HepG2 (cell line): ENCODE measurements around the gene SRC. TPM values are rescaled to one million over a fixed set of nuclear protein-coding genes. Genes with fewer than 3 reads are reported as not detected.
A peak's percentile ranks its signal among the peaks of the same experiment; 100 is the strongest.

Experiments used
- ATF7 ChIP-seq, 2 experiments: fragments of 450-650 bp in 1 of 2; sonication (generic) in 1 of 2; formaldehyde crosslinking in 1 of 2; IDR thresholded peaks; 2 replicates each; pipeline versions ENCODE4 v1.4.0 to v1.6.1; 2016 to 2020; ENCODE audit warnings: antibody characterized with exemption in 1 of 2, mild to moderate bottlenecking in 1 of 2, missing genetic modification reagents in 1 of 2
- ATM ChIP-seq: fragments of 450-650 bp; IDR thresholded peaks from 2 replicates; pipeline ENCODE4 v1.7.1; 2017; ENCODE audit warnings: mild to moderate bottlenecking, borderline replicate concordance
- CAMTA2 ChIP-seq: sonication (generic); formaldehyde crosslinking; IDR thresholded peaks from 2 replicates; pipeline ENCODE4 v1.4.0; 2020; ENCODE audit warnings: mild to moderate bottlenecking, missing genetic modification reagents, borderline replicate concordance
- FOXK2 ChIP-seq: fragments of 450-650 bp; IDR thresholded peaks from 2 replicates; pipeline ENCODE4 v1.6.1; 2016
- HIVEP1 ChIP-seq: sonication (generic); formaldehyde crosslinking; IDR thresholded peaks from 2 replicates; pipeline ENCODE4 v1.4.0; 2020; ENCODE audit warnings: mild to moderate bottlenecking, missing genetic modification reagents
- HNF4A ChIP-seq: sonication (generic); formaldehyde crosslinking; IDR thresholded peaks from 2 replicates; pipeline ENCODE4 v1.4.0; 2020; ENCODE audit warnings: missing genetic modification reagents
- JDP2 ChIP-seq: sonication (generic); formaldehyde crosslinking; IDR thresholded peaks from 2 replicates; pipeline ENCODE4 v1.8.1; 2022; ENCODE audit warnings: missing genetic modification reagents, borderline replicate concordance
- KDM5B ChIP-seq: sonication (generic); formaldehyde crosslinking; IDR thresholded peaks from 2 replicates; pipeline ENCODE4 v1.4.0; 2020; ENCODE audit warnings: missing genetic modification reagents, mild to moderate bottlenecking, borderline replicate concordance
- MAFK ChIP-seq, 2 experiments: IDR thresholded peaks in 1 of 2; conservative IDR thresholded peaks in 1 of 2; 2 replicates each; pipeline ENCODE4 v1.6.1; 2011; ENCODE audit warnings: improper control_type of control experiment in 2 of 2, low read length in 2 of 2
- MTF2 ChIP-seq: sonication (generic); formaldehyde crosslinking; IDR thresholded peaks from 2 replicates; pipeline ENCODE4 v1.5.0; 2020; ENCODE audit warnings: missing genetic modification reagents, borderline replicate concordance
- NFIB ChIP-seq: sonication (generic); formaldehyde crosslinking; IDR thresholded peaks from 2 replicates; pipeline ENCODE4 v1.9.0; 2021; ENCODE audit warnings: missing genetic modification reagents, mild to moderate bottlenecking, borderline replicate concordance
- NFYB ChIP-seq: sonication (generic); formaldehyde crosslinking; IDR thresholded peaks from 2 replicates; pipeline ENCODE4 v1.4.0; 2020; ENCODE audit warnings: missing genetic modification reagents
- NR2F1 ChIP-seq, 2 experiments: fragments of 450-650 bp in 1 of 2; formaldehyde crosslinking in 1 of 2; IDR thresholded peaks; 2 replicates each; pipeline versions ENCODE4 v1.5.0 to v1.6.1; 2016 to 2020; ENCODE audit warnings: mild to moderate bottlenecking in 1 of 2, missing compliant biosample characterization in 1 of 2, missing genetic modification reagents in 1 of 2, moderate library complexity in 1 of 2
- POGZ ChIP-seq: sonication (generic); formaldehyde crosslinking; IDR thresholded peaks from 2 replicates; pipeline ENCODE4 v1.4.0; 2020; ENCODE audit warnings: mild to moderate bottlenecking, missing genetic modification reagents
- RFX1 ChIP-seq: fragments of 450-650 bp; IDR thresholded peaks from 2 replicates; pipeline ENCODE4 v1.6.1; 2017
- ZKSCAN5 ChIP-seq: sonication (generic); formaldehyde crosslinking; IDR thresholded peaks from 2 replicates; pipeline ENCODE4 v1.5.1; 2020; ENCODE audit warnings: mild to moderate bottlenecking, missing genetic modification reagents
- ZNF10 ChIP-seq: sonication (generic); formaldehyde crosslinking; IDR thresholded peaks from 2 replicates; pipeline ENCODE4 v1.4.0; 2020; ENCODE audit warnings: mild to moderate bottlenecking, low read depth, missing genetic modification reagents, borderline replicate concordance
- ZNF510 ChIP-seq: sonication (generic); formaldehyde crosslinking; IDR thresholded peaks from 2 replicates; pipeline ENCODE4 v1.4.0; 2020; ENCODE audit warnings: low read depth, mild to moderate bottlenecking, missing genetic modification reagents
- ZNF547 ChIP-seq: sonication (generic); formaldehyde crosslinking; IDR thresholded peaks from 2 replicates; pipeline ENCODE4 v1.5.1; 2020; ENCODE audit warnings: mild to moderate bottlenecking, missing genetic modification reagents
- ZSCAN25 ChIP-seq: sonication (generic); formaldehyde crosslinking; IDR thresholded peaks from 2 replicates; pipeline ENCODE4 v1.8.0; 2022; ENCODE audit warnings: mild to moderate bottlenecking, missing genetic modification reagents
- polyA plus RNA-seq, 8 experiments: library from polyadenylated mRNA; depleted of rRNA in 3 of 8; stranded (reverse) in 7 of 8; unstranded in 1 of 8; fragments of >200 nt; fragmentation: Illumina TruSeq in 4 of 8; extraction: Trizol in 4 of 8; gene quantifications; 2 replicates each; pipeline versions ENCODE4 v1.2.1 to v1.2.3, GENCODE V29; 2011 to 2016; ENCODE audit warnings: low read depth in 4 of 8, missing spikeins in 1 of 8, mixed read lengths in 1 of 8; ENCODE audit not compliant: insufficient read depth in 1 of 8
- total RNA-seq, 5 experiments: library from RNA; depleted of rRNA; stranded (reverse); fragments of >200 nt; fragmentation: Illumina TruSeq; extraction: Trizol; gene quantifications; 2 replicates each; pipeline ENCODE4 v1.2.3, GENCODE V29; 2016; ENCODE audit warnings: low read depth in 1 of 5
- TF ChIP-seq, protein P1 (sequence below): sonication (generic); formaldehyde crosslinking; IDR thresholded peaks from 2 replicates; pipeline ENCODE4 v1.4.0; 2020; ENCODE audit warnings: missing genetic modification reagents
- TF ChIP-seq, protein P2 (sequence below): sonication (generic); formaldehyde crosslinking; IDR thresholded peaks from 2 replicates; pipeline ENCODE4 v1.5.0; 2020; ENCODE audit warnings: missing genetic modification reagents
- TF ChIP-seq, protein P3 (sequence below): sonication (generic); formaldehyde crosslinking; IDR thresholded peaks from 2 replicates; pipeline ENCODE4 v1.8.1; 2023; ENCODE audit warnings: missing genetic modification reagents, inconsistent platforms, borderline replicate concordance
- TF ChIP-seq, protein P4 (sequence below): IDR thresholded peaks from 2 replicates; pipeline ENCODE4 v1.6.1; 2012; ENCODE audit warnings: inconsistent platforms
- TF ChIP-seq, protein P5 (sequence below): IDR thresholded peaks from 2 replicates; pipeline ENCODE4 v1.6.1; 2016; ENCODE audit warnings: low read depth, borderline replicate concordance

The SRC gene
- total and polyA plus RNA-seq, 2 of the 13 experiments (the other 11 are each of a cell fraction or from before 2014, with no cell fraction given), result 54.7 to 192 TPM

DNA sequence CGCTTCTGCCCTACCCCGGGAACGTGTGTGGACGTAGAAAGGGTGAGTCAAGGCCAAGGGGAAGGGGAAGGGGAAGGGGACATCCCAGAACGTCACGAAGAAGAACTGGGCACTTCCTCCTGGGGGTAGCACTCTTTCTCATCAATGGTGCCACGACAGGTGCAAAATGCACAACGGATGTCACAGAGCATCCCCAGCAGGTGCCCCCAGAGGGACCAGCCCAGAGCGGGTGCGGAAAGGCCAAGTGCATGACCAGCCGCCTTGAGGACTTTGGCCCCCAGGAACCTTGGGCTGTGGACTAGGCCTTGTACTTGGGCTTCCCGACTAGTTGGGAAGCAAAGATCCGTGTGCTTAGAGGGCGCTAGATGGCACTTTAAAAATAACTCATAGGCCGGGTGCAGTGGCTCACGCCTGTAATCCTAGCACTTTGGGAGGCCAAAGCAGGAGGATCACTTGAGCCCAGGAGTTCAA is 12.1 kb upstream of the SRC start (continued):
- TF ChIP-seq, protein P1, sequence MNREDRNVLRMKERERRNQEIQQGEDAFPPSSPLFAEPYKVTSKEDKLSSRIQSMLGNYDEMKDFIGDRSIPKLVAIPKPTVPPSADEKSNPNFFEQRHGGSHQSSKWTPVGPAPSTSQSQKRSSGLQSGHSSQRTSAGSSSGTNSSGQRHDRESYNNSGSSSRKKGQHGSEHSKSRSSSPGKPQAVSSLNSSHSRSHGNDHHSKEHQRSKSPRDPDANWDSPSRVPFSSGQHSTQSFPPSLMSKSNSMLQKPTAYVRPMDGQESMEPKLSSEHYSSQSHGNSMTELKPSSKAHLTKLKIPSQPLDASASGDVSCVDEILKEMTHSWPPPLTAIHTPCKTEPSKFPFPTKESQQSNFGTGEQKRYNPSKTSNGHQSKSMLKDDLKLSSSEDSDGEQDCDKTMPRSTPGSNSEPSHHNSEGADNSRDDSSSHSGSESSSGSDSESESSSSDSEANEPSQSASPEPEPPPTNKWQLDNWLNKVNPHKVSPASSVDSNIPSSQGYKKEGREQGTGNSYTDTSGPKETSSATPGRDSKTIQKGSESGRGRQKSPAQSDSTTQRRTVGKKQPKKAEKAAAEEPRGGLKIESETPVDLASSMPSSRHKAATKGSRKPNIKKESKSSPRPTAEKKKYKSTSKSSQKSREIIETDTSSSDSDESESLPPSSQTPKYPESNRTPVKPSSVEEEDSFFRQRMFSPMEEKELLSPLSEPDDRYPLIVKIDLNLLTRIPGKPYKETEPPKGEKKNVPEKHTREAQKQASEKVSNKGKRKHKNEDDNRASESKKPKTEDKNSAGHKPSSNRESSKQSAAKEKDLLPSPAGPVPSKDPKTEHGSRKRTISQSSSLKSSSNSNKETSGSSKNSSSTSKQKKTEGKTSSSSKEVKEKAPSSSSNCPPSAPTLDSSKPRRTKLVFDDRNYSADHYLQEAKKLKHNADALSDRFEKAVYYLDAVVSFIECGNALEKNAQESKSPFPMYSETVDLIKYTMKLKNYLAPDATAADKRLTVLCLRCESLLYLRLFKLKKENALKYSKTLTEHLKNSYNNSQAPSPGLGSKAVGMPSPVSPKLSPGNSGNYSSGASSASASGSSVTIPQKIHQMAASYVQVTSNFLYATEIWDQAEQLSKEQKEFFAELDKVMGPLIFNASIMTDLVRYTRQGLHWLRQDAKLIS, result no peak
- TF ChIP-seq, protein P2, sequence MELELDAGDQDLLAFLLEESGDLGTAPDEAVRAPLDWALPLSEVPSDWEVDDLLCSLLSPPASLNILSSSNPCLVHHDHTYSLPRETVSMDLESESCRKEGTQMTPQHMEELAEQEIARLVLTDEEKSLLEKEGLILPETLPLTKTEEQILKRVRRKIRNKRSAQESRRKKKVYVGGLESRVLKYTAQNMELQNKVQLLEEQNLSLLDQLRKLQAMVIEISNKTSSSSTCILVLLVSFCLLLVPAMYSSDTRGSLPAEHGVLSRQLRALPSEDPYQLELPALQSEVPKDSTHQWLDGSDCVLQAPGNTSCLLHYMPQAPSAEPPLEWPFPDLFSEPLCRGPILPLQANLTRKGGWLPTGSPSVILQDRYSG (CRISPR knock-in tag), result no peak
- TF ChIP-seq FOXK2, result no peak
- no peak for TF ChIP-seq ZNF10 (CRISPR knock-in tag)
- TF ChIP-seq KDM5B, result no peak
- 0 out of 2 replicates have a peak, but pooled peaks have one; percentile 20 for TF ChIP-seq ZKSCAN5 (CRISPR knock-in tag)
- no peak for TF ChIP-seq ZNF510 (CRISPR knock-in tag)
- TF ChIP-seq ATM, result no peak
- TF ChIP-seq HNF4A (CRISPR knock-in tag), result peak; percentile 98
- TF ChIP-seq, protein P3, sequence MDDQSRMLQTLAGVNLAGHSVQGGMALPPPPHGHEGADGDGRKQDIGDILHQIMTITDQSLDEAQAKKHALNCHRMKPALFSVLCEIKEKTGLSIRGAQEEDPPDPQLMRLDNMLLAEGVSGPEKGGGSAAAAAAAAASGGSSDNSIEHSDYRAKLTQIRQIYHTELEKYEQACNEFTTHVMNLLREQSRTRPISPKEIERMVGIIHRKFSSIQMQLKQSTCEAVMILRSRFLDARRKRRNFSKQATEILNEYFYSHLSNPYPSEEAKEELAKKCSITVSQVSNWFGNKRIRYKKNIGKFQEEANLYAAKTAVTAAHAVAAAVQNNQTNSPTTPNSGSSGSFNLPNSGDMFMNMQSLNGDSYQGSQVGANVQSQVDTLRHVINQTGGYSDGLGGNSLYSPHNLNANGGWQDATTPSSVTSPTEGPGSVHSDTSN (CRISPR knock-in tag), result no peak
- TF ChIP-seq, protein P4, sequence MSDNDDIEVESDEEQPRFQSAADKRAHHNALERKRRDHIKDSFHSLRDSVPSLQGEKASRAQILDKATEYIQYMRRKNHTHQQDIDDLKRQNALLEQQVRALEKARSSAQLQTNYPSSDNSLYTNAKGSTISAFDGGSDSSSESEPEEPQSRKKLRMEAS, result peak; percentile 24; the same call in 1 of the 2 replicates
- no peak for TF ChIP-seq MTF2 (CRISPR knock-in tag)
- 0 out of 2 replicates have a peak, but pooled peaks have one; percentile 26 for TF ChIP-seq ZSCAN25 (CRISPR knock-in tag)
- TF ChIP-seq HIVEP1, result no peak
- no peak for TF ChIP-seq NFYB (CRISPR knock-in tag)
- TF ChIP-seq RFX1, result no peak
- TF ChIP-seq JDP2 (CRISPR knock-in tag), result no peak
- TF ChIP-seq ATF7 (IDR thresholded peaks at IDR 0.05), result no peak
- no peak; the same call in 1 of the 2 replicates for TF ChIP-seq ATF7 (CRISPR knock-in tag; IDR thresholded peaks at IDR 0.05)
- TF ChIP-seq MAFK (conservative IDR thresholded peaks at IDR 0.05 in 1 of 2, IDR thresholded peaks at IDR 0.05 in 1 of 2; ENCODE audit: low read length in 2 of 2), result no peak
- TF ChIP-seq, protein P5, sequence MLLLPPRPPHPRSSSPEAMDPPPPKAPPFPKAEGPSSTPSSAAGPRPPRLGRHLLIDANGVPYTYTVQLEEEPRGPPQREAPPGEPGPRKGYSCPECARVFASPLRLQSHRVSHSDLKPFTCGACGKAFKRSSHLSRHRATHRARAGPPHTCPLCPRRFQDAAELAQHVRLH (CRISPR knock-in tag), result no peak; the same call in 1 of the 2 replicates
- TF ChIP-seq NFIB (CRISPR knock-in tag), result no peak
- 0 out of 2 replicates have a peak, but pooled peaks have one; percentile 17 for TF ChIP-seq POGZ (CRISPR knock-in tag)
- TF ChIP-seq ZNF547, result 0 out of 2 replicates have a peak, but pooled peaks have one; percentile 26
- peak; percentile 53 to 56; a peak in 3 of 4 replicates for TF ChIP-seq NR2F1 (CRISPR knock-in tag; IDR thresholded peaks at IDR 0.05)
- TF ChIP-seq CAMTA2 (CRISPR knock-in tag), result 0 out of 2 replicates have a peak, but pooled peaks have one; percentile 16
